SU-DHL-6 (cell line): Measurements from ENCODE around the gene EVX2.

Source experiments
- H2AFZ ChIP-seq: fragments of 200-600 bp; sonication (generic); 2 replicates; pipeline ENCODE4 v1.6.1; 2014; ENCODE audit warnings: low read depth, mild to moderate bottlenecking, moderate library complexity, mixed read lengths, antibody characterized with exemption, low read length; ENCODE audit not compliant: severe bottlenecking
- H3F3A ChIP-seq: fragments of 200-600 bp; shearing (Covaris generic); 2 replicates; pipeline ENCODE4 v1.6.0; 2016; ENCODE audit warnings: antibody characterized with exemption, mild to moderate bottlenecking; ENCODE audit not compliant: insufficient read depth
- H3K27ac ChIP-seq: fragments of 200-600 bp; sonication (generic); 2 replicates; pipeline ENCODE4 v1.5.1; 2016; ENCODE audit warnings: low read depth, mild to moderate bottlenecking, low read length, moderate library complexity, mixed read lengths
- H3K27me3 ChIP-seq: fragments of 200-600 bp; sonication (generic), shearing (Covaris generic); 2 replicates; pipeline ENCODE4 v1.6.0; 2014; ENCODE audit warnings: mild to moderate bottlenecking, low read length
- H3K36me3 ChIP-seq: fragments of 200-600 bp; sonication (generic); 2 replicates; pipeline ENCODE4 v1.6.1; 2014; ENCODE audit warnings: mild to moderate bottlenecking, low read length, mixed read lengths
- H3K4me2 ChIP-seq: fragments of 300-600, 200-600 bp; shearing (Covaris generic), sonication (generic); 2 replicates; pipeline ENCODE4 v1.6.0; 2014; ENCODE audit warnings: low read length, low read depth, mild to moderate bottlenecking; ENCODE audit not compliant: poor library complexity, severe bottlenecking
- H3K4me3 ChIP-seq: fragments of 200-600 bp; sonication (generic); 2 replicates; pipeline ENCODE4 v1.5.1; 2014; ENCODE audit warnings: antibody characterized with exemption, low read length, mild to moderate bottlenecking, mixed read lengths; ENCODE audit not compliant: insufficient read depth, poor library complexity, severe bottlenecking
- H3K79me2 ChIP-seq: fragments of 200-600 bp; sonication (generic); 2 replicates; pipeline ENCODE4 v1.6.1; 2014; ENCODE audit warnings: mild to moderate bottlenecking, low read length, moderate library complexity; ENCODE audit not compliant: insufficient read depth
- H3K9ac ChIP-seq: fragments of 200-600 bp; sonication (generic); 2 replicates; pipeline ENCODE4 v1.7.0; 2014; ENCODE audit warnings: mild to moderate bottlenecking, low read length
- H3K9me2 ChIP-seq: fragments of 200-600 bp; sonication (generic); replicated peaks from 2 replicates; pipeline ENCODE4 v1.6.1; 2014; ENCODE audit warnings: low read length; ENCODE audit not compliant: insufficient read depth
- H3K9me3 ChIP-seq: fragments of 200-600 bp; sonication (generic); 2 replicates; pipeline ENCODE4 v1.6.1; 2014; ENCODE audit warnings: low read length, mixed read lengths; ENCODE audit not compliant: insufficient read depth
- H4K20me1 ChIP-seq: fragments of 200-600 bp; sonication (generic); 2 replicates; pipeline ENCODE4 v1.6.1; 2014; ENCODE audit warnings: low read depth, mild to moderate bottlenecking, antibody characterized with exemption, low read length, moderate library complexity, mixed read lengths
- EZH2phosphoT487 ChIP-seq: fragments of 200-600 bp; sonication (generic), shearing (Covaris generic); conservative IDR thresholded peaks from 2 replicates; pipeline ENCODE4 v1.6.1; 2018; ENCODE audit warnings: mild to moderate bottlenecking, antibody characterized with exemption, low read length, moderate library complexity, mixed read lengths
- TF ChIP-seq, protein P1 (sequence below): fragments of 200-600 bp; sonication (generic); IDR thresholded peaks from one replicate; pipeline ENCODE4 v1.5.1; 2017; ENCODE audit warnings: antibody characterized with exemption, mild to moderate bottlenecking, low read length, moderate library complexity; ENCODE audit not compliant: insufficient read depth, poor library complexity, severe bottlenecking

The EVX2 gene

DNA sequence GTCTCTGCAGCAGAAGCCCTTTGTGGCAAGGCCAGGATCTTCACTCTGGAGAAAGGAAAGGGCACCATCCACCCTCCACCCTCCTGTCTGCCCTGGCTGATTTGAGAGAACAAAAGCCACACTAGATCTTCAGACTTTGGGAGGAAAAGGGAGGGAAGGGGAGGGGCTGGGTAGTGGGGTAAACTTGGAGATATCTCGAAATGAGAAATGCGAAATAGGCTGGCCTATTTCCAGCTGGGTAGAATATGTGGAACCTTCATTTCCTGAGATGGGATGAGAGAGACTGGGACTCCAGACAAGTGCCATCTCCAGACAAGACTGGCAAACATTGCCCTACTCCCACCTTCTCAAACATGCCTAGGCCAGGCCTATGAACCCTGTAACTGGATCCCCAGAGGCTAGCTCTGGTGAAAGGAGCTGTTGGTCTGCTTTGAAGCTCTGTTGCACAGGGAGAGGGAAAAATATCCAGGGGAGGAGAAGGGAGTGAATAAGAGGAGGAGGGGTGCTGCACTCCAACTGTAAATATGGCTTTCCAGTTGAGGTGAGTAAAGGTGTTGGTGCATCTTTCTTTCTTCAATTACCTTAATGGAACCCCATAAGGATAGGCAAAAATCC lies 17.6 kb upstream of the EVX2 start:
- H3K9ac ChIP-seq: no peak overlapping the region
- H3K79me2 ChIP-seq: no peaks in the 10 kb centered on the region
- no peaks in the 10 kb centered on the region for H3F3A ChIP-seq
- no peak overlapping the region for H3K4me3 ChIP-seq
- H2AFZ ChIP-seq: no peak overlapping the region
- H4K20me1 ChIP-seq: no peaks in the 10 kb centered on the region
- no peak overlapping the region for H3K27ac ChIP-seq
- H3K9me3 ChIP-seq: no peaks in the 10 kb centered on the region
- no peak for TF ChIP-seq EZH2phosphoT487
- TF ChIP-seq, protein P1, sequence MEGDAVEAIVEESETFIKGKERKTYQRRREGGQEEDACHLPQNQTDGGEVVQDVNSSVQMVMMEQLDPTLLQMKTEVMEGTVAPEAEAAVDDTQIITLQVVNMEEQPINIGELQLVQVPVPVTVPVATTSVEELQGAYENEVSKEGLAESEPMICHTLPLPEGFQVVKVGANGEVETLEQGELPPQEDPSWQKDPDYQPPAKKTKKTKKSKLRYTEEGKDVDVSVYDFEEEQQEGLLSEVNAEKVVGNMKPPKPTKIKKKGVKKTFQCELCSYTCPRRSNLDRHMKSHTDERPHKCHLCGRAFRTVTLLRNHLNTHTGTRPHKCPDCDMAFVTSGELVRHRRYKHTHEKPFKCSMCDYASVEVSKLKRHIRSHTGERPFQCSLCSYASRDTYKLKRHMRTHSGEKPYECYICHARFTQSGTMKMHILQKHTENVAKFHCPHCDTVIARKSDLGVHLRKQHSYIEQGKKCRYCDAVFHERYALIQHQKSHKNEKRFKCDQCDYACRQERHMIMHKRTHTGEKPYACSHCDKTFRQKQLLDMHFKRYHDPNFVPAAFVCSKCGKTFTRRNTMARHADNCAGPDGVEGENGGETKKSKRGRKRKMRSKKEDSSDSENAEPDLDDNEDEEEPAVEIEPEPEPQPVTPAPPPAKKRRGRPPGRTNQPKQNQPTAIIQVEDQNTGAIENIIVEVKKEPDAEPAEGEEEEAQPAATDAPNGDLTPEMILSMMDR: no peak
- H3K9me2 ChIP-seq: no peaks in the 10 kb centered on the region
- no peaks in the 10 kb centered on the region for H3K36me3 ChIP-seq
- no peak overlapping the region for H3K4me2 ChIP-seq
- no peaks in the 10 kb centered on the region for H3K27me3 ChIP-seq

DNA sequence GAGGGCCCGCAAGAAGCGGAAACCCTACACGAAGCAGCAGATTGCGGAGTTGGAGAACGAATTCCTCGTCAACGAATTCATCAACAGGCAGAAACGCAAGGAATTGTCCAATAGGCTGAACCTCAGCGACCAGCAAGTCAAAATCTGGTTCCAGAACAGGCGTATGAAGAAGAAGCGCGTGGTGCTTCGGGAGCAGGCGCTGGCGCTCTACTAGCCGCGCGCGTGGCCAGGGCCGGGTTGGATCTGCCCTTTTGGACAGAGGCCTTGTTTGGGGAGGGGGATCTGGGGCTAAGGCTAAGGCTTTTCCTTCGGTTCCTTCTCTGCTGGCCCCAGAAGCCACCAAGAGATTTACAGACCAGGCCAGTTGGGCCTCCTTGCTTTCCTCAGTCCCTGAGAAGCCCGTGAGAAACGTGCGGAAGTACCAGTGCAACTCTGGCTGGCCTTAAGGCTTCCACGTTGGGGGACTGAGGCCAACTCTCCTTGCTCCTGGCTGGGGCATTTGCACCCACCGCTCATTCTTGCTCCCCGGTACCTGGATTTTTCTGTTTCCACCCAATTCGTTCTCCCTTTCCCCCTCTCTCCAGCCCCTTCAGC lies 16.9 kb upstream of the EVX2 start:
- H3K27ac ChIP-seq: no peak overlapping the region
- no peaks in the 10 kb centered on the region for H3K9me2 ChIP-seq
- no peaks in the 10 kb centered on the region for H3K27me3 ChIP-seq
- H3K9me3 ChIP-seq: no peaks in the 10 kb centered on the region
- no peak overlapping the region for H2AFZ ChIP-seq
- no peak overlapping the region for H3K9ac ChIP-seq
- no peaks in the 10 kb centered on the region for H3K36me3 ChIP-seq
- H3F3A ChIP-seq: no peaks in the 10 kb centered on the region
- TF ChIP-seq EZH2phosphoT487: no peak
- TF ChIP-seq, protein P1: no peak
- no peak overlapping the region for H3K4me3 ChIP-seq
- H4K20me1 ChIP-seq: no peaks in the 10 kb centered on the region
- H3K4me2 ChIP-seq: no peak overlapping the region
- no peaks in the 10 kb centered on the region for H3K79me2 ChIP-seq

DNA sequence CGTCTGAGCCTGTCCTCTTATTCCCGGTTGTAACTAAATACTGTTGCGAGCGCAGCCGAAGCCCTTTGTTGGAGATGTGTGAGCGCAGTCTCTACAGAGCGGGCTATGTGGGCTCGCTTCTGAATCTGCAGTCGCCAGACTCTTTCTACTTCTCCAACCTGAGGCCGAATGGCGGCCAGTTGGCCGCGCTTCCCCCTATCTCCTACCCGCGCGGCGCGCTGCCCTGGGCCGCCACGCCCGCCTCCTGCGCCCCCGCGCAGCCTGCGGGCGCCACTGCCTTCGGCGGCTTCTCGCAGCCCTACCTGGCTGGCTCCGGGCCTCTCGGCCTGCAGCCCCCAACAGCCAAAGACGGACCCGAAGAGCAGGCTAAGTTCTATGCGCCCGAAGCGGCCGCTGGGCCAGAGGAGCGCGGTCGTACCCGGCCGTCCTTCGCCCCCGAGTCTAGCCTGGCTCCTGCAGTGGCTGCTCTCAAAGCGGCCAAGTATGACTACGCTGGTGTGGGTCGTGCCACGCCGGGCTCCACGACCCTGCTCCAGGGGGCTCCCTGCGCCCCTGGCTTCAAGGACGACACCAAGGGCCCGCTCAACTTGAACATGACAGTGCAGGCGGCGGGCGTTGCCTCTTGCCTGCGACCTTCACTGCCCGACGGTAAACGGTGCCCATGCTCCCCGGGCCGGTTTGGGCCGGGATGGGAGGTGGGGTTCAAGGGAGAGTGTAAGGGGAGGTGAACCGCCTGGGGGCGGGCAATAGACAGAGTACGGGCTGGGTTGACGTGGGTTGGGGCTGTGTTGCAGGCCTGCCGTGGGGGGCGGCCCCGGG lies 16.2 kb upstream of the EVX2 start, which contains the start of gene HOXD12:
TSS of gene HOXD12 (plus strand) at position 68 of the 819 bp plus-strand sequence. CDS start at position 75, 7 bp downstream.
- no peak within 1 kb of the TSS for H3K27ac ChIP-seq
- H3K9me3 ChIP-seq: no peaks in the 10 kb centered on the region
- no peaks in the 10 kb centered on the region for H3K27me3 ChIP-seq
- no peak within 1 kb of the TSS for H3K4me3 ChIP-seq
- no peaks in the 10 kb centered on the region for H4K20me1 ChIP-seq
- H3K36me3 ChIP-seq: no peaks in the 10 kb centered on the region
- no peak within 1 kb of the TSS for H2AFZ ChIP-seq
- no peaks in the 10 kb centered on the region for H3K9me2 ChIP-seq
- H3K9ac ChIP-seq: no peak within 1 kb of the TSS
- H3K4me2 ChIP-seq: no peak within 1 kb of the TSS
- H3K79me2 ChIP-seq: no peaks in the 10 kb centered on the region
- H3F3A ChIP-seq: no peaks in the 10 kb centered on the region
- TF ChIP-seq, protein P1: no peak
- no peak for TF ChIP-seq EZH2phosphoT487
